Hepatocyte (in vitro differentiated cells): ENCODE measurements around the gene EFNA4. TPM values are rescaled to one million over a fixed set of nuclear protein-coding genes. Genes with fewer than 3 reads are reported as not detected.

ENCODE experiments used
- DNase-seq: peaks from one replicate; pipeline ENCODE4 v3.0.0-alpha.2; 2016; ENCODE audit warnings: low spot score
- H2AFZ ChIP-seq: fragments of 200-600 bp; sonication (generic); 2 replicates; pipeline ENCODE4 v1.6.0; 2016; ENCODE audit warnings: antibody characterized with exemption, mild to moderate bottlenecking
- H3K27ac ChIP-seq: fragments of 200-600 bp; sonication (generic); 2 replicates; pipeline ENCODE4 v1.5.1; 2016; ENCODE audit warnings: mild to moderate bottlenecking
- H3K27me3 ChIP-seq: fragments of 200-600 bp; sonication (generic); 2 replicates; pipeline ENCODE4 v1.6.1; 2016
- H3K36me3 ChIP-seq: fragments of 200-600 bp; sonication (generic); replicated peaks from 2 replicates; pipeline ENCODE4 v1.5.1; 2016; ENCODE audit warnings: low read depth; ENCODE audit not compliant: insufficient read depth
- H3K4me1 ChIP-seq: fragments of 200-600 bp; sonication (generic); 2 replicates; pipeline ENCODE4 v1.5.1; 2016; ENCODE audit warnings: mild to moderate bottlenecking, moderate library complexity; ENCODE audit not compliant: insufficient read depth
- H3K4me2 ChIP-seq: fragments of 200-600 bp; sonication (generic); 2 replicates; pipeline ENCODE4 v1.6.0; 2016
- H3K4me3 ChIP-seq: fragments of 200-600 bp; sonication (generic); 2 replicates; pipeline ENCODE4 v1.5.1; 2016; ENCODE audit warnings: mild to moderate bottlenecking
- H3K79me2 ChIP-seq: fragments of 200-600 bp; sonication (generic); 2 replicates; pipeline ENCODE4 v1.6.0; 2017; ENCODE audit warnings: mild to moderate bottlenecking
- H3K9me2 ChIP-seq: fragments of 200-600 bp; sonication (generic); replicated peaks from 2 replicates; pipeline ENCODE4 v1.6.0; 2017; ENCODE audit warnings: mild to moderate bottlenecking; ENCODE audit not compliant: insufficient read depth
- H3K9me3 ChIP-seq: fragments of 200-600 bp; sonication (generic); 2 replicates; pipeline ENCODE4 v1.5.1; 2016; ENCODE audit warnings: low read depth, mild to moderate bottlenecking
- H4K20me1 ChIP-seq: fragments of 200-600 bp; sonication (generic); 2 replicates; pipeline ENCODE4 v1.6.0; 2016; ENCODE audit warnings: mild to moderate bottlenecking; ENCODE audit not compliant: insufficient read depth, poor library complexity, severe bottlenecking
- EZH2 ChIP-seq: fragments of 200-600 bp; sonication (generic); IDR thresholded peaks from 2 replicates; pipeline ENCODE4 v1.6.1; 2016; ENCODE audit warnings: antibody characterized with exemption, mild to moderate bottlenecking, borderline replicate concordance
- EZH2phosphoT487 ChIP-seq: fragments of 200-600 bp; sonication (generic); IDR thresholded peaks from one replicate; pipeline ENCODE4 v1.6.1; 2018; ENCODE audit warnings: antibody characterized with exemption, mild to moderate bottlenecking, low read depth, moderate library complexity; ENCODE audit not compliant: unreplicated experiment, severe bottlenecking
- WGBS: methylation state at CpG from one replicate; pipeline ENCODE4 v1.1.6; 2016; ENCODE audit warnings: low lambda C conversion rate; ENCODE audit errors: missing lambda C conversion rate; 5-methylcytosine and 5-hydroxymethylcytosine counted together
- polyA plus RNA-seq: library from polyadenylated mRNA; unstranded; fragments of >200 nt; fragmentation: Nextera tagmentation; extraction: Ambion mirVana; gene quantifications from 2 replicates; pipeline ENCODE4 v1.2.1, GENCODE V29; 2016
- total RNA-seq: library from RNA; depleted of rRNA; stranded (reverse); fragments of >200 nt; gene quantifications from 2 replicates; pipeline ENCODE4 v1.2.3, GENCODE V29; 2014
- TF ChIP-seq, protein P1 (sequence below): fragments of 200-600 bp; sonication (generic); IDR thresholded peaks from 2 replicates; pipeline ENCODE4 v1.5.1; 2016; ENCODE audit warnings: antibody characterized with exemption, mild to moderate bottlenecking; ENCODE audit not compliant: poor library complexity

The EFNA4 gene
- total and polyA plus RNA-seq, 2 experiments from 2014 or later = 18.1 to 20.5 TPM

- Histone ChIP-seq H3K27me3 (no peaks in the 10 kb centered on the region), H3K9me3 (no peaks in the 10 kb centered on the region), H3K9me2 (no peaks in the 10 kb centered on the region), H4K20me1 (no peaks in the 10 kb centered on the region), H2AFZ (no peak overlapping the region), H3K79me2 (no peaks in the 10 kb centered on the region), H3K36me3 (no peaks in the 10 kb centered on the region), H3K4me3 (no peak overlapping the region), H3K4me1 (peaks cover 14% of the 10 kb centered on the region), H3K4me2 (no peak overlapping the region), H3K27ac (no peak overlapping the region)
- TF ChIP-seq EZH2phosphoT487 (no peak), EZH2 (no peak)
- TF ChIP-seq, protein P1, sequence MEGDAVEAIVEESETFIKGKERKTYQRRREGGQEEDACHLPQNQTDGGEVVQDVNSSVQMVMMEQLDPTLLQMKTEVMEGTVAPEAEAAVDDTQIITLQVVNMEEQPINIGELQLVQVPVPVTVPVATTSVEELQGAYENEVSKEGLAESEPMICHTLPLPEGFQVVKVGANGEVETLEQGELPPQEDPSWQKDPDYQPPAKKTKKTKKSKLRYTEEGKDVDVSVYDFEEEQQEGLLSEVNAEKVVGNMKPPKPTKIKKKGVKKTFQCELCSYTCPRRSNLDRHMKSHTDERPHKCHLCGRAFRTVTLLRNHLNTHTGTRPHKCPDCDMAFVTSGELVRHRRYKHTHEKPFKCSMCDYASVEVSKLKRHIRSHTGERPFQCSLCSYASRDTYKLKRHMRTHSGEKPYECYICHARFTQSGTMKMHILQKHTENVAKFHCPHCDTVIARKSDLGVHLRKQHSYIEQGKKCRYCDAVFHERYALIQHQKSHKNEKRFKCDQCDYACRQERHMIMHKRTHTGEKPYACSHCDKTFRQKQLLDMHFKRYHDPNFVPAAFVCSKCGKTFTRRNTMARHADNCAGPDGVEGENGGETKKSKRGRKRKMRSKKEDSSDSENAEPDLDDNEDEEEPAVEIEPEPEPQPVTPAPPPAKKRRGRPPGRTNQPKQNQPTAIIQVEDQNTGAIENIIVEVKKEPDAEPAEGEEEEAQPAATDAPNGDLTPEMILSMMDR = no peak
- WGBS = 90% methylated on average over 8 of the region's 8 CpGs
- no peak for DNase-seq
Observed at GRCh38 chr1:155018617-155019348, 44.8 kb upstream of the EFNA4 start.

DNA sequence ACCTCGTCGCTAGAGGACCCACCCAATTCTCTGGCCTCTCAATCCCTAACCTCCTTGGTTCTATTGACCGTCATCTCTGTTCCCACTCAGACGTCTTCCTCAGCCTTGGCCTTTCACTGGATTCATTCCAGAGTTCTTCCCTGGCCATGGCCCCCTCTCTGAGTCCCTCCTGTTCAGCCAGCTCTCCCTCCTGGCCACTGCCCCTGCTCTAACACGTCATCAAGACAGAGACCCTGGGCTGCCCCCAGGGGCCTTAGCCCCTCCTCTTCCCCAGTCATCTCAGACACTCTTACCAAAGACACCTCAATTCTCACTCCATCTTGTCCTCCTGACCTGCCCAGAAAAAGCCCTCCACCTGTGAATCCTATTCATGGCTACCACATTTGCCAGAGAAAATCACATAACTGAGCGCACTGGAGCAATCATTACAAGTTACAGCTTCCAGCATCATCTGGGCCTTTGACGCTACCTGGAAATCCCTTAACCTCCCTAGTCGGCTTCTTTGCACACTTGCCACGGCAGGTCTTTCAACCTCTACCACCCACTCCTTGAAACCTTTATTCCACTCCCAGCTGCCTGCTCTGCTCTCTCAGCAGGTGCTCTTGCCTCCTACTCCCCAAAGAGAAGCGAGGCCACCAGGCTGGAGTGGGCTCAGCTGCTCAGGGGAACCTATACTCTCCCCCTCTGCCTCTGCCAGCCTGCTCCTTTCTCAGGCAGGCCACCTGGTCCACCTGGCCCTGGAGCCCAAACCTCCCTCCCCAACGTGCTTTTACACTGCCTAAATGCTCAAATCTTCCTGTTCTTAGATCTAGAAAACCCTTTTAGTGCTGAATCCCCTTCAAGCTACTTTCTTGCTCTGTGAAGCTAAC is 43.9 kb upstream of the EFNA4 start:
- Histone ChIP-seq H3K9me2 (no peaks in the 10 kb centered on the region), H4K20me1 (no peaks in the 10 kb centered on the region), H3K9me3 (no peaks in the 10 kb centered on the region), H3K4me2 (no peak overlapping the region), H3K36me3 (no peaks in the 10 kb centered on the region), H3K27ac (no peak overlapping the region), H3K4me1 (peaks cover 14% of the 10 kb centered on the region), H3K79me2 (no peaks in the 10 kb centered on the region), H2AFZ (no peak overlapping the region), H3K4me3 (no peak overlapping the region), H3K27me3 (no peaks in the 10 kb centered on the region)
- TF ChIP-seq, protein P1 = no peak
- TF ChIP-seq EZH2phosphoT487 (no peak), EZH2 (no peak)
- WGBS = 83% methylated on average over 11 of the region's 11 CpGs
- no peak for DNase-seq

DNA sequence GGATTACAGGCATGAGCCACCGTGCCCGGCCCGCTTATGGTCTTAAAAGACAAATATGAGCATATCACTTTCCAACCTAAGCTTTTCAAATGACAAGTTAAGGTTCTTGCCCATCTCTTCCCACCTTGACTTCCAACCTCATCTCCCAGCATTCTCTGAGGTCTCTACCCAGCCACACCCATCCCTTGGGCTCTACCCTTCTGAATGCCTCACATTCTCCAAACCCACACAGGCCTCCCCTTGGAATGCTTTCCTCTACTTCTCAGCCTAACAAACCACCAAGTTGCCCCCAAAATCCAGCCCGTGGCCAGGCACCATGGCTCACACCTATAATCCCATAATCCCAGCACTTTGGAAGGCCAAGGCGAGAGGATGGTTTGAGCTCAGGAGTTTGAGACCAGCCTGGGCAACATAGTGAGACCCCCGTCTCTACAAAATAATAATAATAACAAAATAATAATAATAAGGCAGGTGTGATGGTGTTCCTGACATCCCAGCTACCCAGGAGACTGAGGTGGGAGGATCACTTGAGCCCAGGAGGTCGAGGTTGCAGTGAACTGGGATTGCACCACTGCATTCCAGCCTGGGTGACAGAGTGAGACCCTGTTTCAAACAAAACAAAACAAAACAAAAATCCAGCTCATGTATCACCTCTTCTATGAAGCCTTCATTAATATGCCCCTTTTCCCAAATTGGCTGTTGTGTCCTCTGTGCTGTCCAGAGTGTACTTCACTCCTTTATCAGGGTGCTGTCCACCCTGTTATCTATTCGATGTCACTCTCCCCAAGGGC is 41.2 kb upstream of the EFNA4 start:
- H3K4me1 ChIP-seq = peaks cover 11% of the 10 kb centered on the region
- 83% methylated on average over 8 of the region's 8 CpGs for WGBS
- no peak overlapping the region for H2AFZ ChIP-seq
- no peaks in the 10 kb centered on the region for H4K20me1 ChIP-seq
- H3K9me3 ChIP-seq = no peaks in the 10 kb centered on the region
- no peak for DNase-seq
- no peak overlapping the region for H3K4me3 ChIP-seq
- no peaks in the 10 kb centered on the region for H3K27me3 ChIP-seq
- H3K27ac ChIP-seq = no peak overlapping the region
- H3K4me2 ChIP-seq = no peak overlapping the region
- TF ChIP-seq EZH2phosphoT487 (no peak), EZH2 (no peak)
- TF ChIP-seq, protein P1 = no peak
- H3K9me2 ChIP-seq = no peaks in the 10 kb centered on the region
- no peaks in the 10 kb centered on the region for H3K79me2 ChIP-seq
- no peaks in the 10 kb centered on the region for H3K36me3 ChIP-seq
